H1 (cell line): ENCODE measurements around the gene KRTAP15-1. TPM values are rescaled to one million over a fixed set of nuclear protein-coding genes. Genes with fewer than 3 reads are reported as not detected.

Source experiments
- PHF8 ChIP-seq: fragments of 200-600 bp; sonication (generic); conservative IDR thresholded peaks from 2 replicates; pipeline ENCODE4 v1.7.1; 2012; ENCODE audit warnings: low read depth, mild to moderate bottlenecking, inconsistent platforms, low read length, moderate library complexity
- polyA plus RNA-seq, 7 experiments: library from polyadenylated mRNA; depleted of rRNA in 3 of 7; stranded (reverse) in 5 of 7; unstranded in 2 of 7; fragments of >200 nt in 5 of 7; fragments of 200-250 nt in 2 of 7; gene quantifications; 1 replicate in 5 of 7; 2 replicates in 1 of 7; 4 replicates in 1 of 7; pipeline versions ENCODE4 v1.2.1 to v1.2.3, GENCODE V29; 2011 to 2013; ENCODE audit warnings: missing spikeins in 2 of 7, mixed read lengths in 2 of 7
- total RNA-seq: library from RNA; stranded (reverse); fragmentation: NEBNext Ultra II Directional; extraction: Animal tissue kit (Norgen Biotek cat#: 25700); gene quantifications from 2 replicates; pipeline ENCODE4 v1.2.1, GENCODE V29; 2021

The KRTAP15-1 gene
- total and polyA plus RNA-seq, 2 of the 8 experiments (the other 6 are each of a cell fraction or from before 2014, with no cell fraction given): not detected

DNA sequence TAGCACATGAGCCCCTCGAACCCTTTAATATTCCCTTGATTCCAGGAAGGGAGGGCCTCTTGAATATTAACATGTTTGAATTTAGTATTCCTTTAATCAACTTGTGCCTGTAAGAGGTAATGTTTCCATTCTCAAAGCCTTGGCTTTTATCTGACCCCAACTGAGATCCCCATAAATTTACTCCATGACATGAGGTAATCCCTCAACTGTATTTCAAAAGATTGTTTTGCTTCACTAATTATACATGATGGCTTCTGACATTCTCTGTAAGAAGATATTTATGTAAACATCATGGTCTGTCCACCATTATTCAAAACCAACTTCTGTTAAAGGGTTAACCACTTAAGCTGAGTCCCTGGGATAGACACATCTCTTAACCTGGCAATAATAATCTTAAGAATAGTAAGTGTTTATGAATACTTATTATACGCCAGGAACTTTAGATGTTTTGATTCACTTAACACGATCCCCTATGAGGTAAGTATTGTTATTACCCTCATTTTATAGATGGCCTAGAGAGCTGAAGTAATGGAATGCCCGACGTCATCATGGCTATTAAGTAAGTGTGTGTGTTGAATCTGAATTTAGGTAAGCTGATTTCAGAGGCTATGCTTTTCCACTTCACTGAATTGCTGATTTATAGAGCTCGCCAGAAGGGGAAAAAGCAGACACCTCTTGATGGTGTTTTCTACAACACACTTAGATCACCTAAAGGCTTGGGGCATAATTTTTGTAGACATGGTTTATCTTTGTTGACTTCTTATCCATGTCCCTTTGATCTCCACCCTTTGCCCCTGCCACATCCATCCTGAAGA is 29.0 kb downstream of the KRTAP15-1 start (continued):
- TF ChIP-seq PHF8: no peak
